GM18907 (cell line): Measurements from ENCODE around the gene ADARB2.
"Not testable (repeated sequence)": the region's sequence is repeated elsewhere in the genome, so short reads cannot be mapped to it uniquely, and the experiment has no call there.

Experiments used
- ATAC-seq: cut with Tn5 transposase; IDR thresholded peaks from one replicate; pipeline ENCODE4 v1.9.1; 2021; ENCODE audit warnings: mild to moderate bottlenecking, moderate library complexity; ENCODE audit not compliant: unreplicated experiment

The ADARB2 gene

DNA sequence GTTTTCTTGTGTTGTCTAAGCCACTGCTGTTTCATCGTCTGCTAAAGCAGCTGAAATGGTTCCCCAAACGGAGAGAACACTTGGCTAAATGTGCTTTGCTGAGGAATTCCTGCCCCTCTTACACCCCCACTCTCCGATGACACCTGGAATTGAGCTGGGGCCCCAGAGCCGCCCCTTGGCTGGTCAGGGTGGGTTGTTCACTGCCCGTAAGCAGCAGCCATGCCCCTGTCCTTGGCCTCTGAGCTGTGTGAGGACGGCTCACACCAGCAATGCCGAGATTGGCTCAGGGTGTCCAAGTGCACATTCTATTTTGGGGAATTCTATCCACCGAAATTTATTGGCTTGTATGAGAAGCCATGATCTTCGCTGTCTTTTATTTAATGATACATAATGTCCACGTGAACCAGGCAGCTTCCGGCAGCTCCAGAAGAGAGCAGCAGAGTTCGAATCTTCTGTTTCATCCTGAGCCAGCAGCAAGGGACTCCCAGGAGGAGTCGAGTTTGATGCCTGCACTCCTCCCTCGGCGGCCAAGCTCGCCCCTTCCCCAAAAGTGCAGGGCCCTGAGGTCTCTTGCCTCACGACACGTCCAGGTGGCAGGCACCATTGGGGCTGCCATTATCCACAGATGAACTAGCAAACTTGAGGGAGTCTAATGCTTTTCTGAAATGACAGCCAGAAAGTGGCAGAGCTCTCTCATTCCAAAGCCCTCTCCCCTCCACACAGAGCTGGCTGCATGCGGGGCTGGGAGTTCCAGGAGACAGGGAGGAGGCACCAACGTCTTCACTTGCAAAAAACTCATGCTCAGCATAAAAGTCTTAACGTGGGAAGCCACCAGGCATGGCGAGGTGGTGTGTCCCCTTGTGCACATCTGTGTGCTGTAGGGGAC, 567.1 kb downstream of the ADARB2 start:
- no peak for ATAC-seq

DNA sequence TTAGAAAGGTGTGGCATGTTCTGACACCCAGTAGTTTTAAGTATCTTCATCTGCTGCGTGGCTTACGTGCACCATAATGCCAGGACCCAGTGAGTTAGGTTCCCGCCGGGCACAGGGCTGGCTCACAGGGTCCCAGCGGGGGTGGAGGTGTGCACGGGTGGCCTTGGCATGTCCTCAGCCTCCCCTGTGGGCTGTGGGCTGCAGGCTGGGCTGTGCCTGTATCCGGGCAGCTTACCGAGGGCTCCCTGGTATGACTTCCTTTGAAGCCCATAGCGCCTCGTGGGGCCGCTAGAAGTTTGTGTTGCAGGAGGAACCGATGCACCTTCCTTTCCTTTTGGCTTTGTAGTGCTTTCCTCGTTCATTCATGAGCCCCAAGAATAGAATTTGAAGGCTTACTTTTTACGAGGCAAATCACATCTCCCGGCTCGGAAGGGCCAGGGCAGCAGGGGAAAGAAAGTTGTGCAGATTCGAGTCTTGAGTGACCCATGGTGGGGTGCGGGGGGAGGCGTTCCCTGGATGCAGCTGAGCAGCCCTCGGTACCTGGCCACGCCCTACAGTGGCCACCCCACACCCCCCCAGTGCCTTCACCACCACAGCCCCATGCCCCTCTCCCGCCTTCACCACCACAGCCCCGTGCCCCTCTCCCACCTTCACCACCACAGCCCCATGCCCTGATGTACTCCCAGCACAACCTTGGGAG, 568.0 kb downstream of the ADARB2 start:
- no peak for ATAC-seq

DNA sequence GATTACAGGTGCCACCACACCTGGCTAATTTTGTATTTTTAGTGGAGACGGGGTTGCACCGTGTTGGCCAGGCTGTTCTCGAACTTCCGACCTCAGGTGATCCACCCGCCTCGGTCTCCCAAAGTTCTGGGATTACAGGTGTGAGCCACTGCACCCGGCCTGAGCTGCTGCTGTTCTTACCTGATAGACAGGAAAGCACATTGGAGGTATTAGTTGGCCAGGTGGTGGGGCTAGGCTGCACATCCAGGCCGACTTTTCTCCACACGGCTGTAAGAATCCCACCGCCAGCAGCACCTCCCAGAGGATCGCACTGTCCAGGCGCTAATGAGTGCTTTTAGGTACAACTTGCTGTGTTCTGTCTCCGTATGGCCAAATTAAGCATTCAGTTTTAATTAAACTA, 568.6 kb downstream of the ADARB2 start:
- ATAC-seq: no peak

- ATAC-seq: no peak
Measured at GRCh38 chr10:1166828-1167275, 570.5 kb downstream of the ADARB2 start.

DNA sequence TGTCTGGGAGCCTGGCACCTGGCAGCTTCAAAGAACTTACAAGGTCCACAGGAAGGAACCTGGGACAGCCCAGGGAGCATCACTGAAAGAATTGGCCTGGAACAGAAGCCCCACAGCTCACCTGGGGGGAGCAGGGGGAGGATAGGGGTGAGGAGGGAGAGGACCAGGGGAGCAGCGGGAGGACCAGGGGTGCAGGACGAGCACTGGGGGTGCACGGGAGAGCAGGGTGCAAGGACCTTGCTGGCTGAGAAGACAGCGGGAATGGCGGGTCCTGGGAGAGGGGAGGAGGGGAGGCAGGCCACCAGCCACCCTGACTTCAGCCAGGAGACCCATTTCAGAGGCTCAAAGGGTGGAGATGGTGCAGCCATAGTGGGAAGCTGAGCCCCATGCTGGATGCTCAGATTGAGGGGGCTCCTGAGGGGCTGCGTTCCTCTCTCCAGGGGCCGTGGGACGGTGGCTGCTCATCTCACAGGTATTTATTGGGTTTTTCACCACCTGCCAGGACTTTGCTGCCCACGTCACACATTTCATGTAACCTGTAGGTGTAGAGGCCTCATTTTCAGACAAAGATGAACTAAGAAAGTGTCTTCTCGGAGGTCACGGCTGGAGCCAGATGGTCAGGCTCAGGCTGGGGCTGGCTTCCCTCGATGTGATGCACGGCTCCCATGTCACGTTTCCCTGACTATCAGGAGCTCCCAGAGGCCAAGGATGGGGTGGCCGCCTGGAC, 571.1 kb downstream of the ADARB2 start:
- no peak for ATAC-seq

DNA sequence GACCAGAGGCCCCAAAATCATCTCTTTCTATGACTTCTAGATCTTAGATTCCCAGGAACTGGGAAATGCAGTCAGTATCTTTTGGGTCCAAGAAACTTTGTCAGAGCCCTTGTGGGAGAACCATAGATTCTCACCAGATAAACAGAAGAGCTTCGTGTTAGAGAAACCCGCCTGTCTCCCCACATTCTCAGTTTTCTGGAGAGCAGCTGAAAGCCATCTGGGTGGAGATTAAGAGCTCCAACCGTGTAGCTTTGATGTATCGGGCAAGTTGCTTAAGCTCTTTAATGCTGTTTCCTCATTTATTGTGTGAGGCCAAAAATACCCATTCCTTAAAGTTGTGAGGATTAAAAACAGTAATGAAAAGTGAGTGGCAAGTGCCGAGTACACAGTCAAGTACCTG, 573.5 kb downstream of the ADARB2 start:
- ATAC-seq: no peak

DNA sequence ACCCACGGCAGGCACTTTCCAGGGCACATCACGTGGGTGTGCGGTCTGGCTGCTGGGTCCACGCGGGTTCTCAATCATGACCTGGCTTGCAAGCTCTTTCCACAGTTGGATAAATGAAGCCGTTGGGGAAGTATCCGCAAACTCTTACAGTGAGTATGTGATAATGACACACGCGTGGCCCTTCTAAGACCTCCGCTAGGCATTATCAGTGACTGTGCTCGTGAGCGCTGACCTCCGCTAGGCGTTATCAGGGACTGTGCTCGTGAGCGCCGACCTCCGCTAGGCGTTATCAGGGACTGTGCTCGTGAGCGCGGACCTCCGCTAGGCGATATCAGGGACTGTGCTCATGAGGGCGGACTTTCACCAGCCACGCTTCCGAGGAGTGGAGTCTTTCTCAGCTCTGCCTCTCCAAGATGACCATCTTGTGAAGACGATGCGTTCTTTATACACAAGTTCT, 574.1 kb downstream of the ADARB2 start:
- ATAC-seq: no peak

GRCh38 chr10:1162481-1163203, 574.7 kb downstream of the ADARB2 start:
- no peak for ATAC-seq

DNA sequence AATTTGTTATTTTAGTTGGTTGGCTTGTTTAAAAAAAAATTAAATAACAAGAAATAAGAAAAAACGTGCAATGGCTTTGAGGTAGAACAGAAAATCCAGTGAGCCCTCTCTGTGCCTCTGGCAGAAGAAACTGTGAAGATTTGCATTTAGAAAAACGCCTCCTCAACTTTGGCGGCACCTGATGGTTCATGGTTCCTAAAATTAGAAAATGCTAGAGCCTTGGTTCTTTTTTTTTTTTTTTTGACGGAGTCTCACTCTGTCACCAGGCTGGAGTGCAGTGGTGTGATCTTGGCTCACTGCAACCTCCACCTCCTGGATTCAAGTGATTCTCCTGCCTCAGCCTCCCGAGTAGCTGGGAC, 576.0 kb downstream of the ADARB2 start:
- ATAC-seq: not testable (repeated sequence)

DNA sequence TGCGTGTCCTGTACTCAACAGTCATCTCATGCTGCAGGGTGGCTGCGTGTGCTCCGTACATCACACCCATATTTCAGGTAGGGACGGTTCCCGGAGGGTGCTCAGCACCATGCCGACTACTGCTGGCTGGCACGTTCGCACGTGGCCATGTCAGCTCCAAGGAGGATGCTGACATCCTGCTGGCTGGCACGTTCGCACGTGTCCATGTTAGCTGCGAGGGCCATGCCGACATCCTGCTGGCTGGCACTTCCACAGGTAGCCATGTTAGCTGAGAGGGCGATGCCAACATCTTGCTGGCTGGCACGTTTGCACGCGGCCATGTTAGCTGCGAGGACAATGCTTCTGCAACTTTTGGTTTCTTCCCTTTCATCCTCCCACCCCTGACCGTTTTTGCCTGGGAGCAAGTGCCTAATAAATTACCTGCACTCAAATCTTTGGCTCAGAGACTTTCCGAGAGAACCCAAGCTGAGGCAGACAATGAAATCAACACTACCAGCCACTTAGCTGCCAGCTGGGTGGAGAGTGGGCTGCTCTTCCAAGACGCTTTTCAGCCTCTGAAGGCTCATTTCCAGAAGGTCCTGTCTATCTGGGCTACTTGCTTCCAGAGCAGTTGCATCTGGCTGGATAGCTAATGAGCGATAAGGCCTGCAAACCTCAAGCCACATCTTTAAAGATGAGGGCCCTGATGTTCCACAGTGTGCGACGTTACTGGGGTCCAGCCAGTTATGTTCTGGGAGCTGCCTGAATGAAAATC, 576.6 kb downstream of the ADARB2 start:
- no peak for ATAC-seq

DNA sequence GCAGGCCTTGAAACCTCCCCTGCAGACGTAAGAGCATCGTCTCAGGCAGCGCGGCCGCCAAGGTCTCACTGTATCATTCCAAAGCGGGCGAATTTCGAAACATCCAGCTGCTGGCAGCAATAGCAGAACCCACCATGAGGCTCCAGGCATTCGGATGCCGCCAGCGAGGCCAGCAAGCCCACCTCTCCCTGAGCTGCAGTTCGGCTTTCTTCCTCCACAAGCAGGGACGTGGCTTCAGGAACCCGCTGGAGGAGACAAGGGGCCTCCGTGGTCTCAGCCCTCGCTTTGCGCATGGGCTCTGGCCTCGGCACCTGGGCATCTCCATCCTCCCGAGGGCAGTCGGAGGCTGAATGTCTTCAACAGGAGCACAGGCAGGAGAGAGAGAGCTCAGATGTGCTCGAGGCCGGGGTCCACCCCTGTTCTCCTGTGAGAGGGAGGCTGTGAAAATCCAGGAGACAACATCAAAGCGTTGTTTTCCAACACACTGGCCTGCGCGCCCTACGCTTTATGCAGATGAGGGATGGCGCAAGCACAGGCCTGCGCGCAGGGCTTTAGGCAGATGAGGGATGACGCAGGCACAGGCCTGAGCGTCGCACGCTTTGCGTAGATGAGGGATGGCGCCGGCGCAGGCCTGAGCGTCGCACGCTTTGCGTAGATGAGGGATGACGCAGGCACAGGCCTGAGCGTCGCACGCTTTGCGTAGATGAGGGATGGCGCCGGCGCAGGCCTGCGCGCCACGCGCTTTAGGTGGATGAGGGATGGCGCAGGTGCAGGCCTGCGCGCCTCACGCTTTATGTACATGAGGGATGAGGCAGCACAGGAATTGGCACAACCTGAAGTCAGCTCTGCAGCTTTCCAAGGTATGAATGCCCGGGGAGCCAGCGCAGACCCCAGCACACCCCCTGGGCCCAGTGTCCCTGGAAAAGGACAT, 577.9 kb downstream of the ADARB2 start:
- ATAC-seq: no peak

DNA sequence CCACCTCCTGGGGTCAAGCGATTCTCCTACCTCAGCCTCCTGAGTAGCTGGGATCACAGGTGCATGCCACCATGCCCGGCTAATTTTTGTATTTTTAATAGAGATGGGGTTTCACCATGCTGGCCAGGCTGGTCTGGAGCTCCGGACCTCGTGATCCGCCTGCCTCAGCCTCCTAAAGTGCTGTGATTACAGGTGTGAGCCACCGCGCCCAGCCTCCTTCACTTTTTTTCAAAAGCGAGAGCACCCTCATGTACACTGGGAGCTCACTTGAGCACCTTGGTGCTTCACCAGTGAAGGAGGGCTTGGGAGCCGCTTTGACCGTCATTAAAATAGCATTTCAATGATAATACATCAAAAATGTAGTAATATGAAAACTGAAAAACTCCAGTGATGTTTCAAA, 578.8 kb downstream of the ADARB2 start:
- not testable (repeated sequence) for ATAC-seq

DNA sequence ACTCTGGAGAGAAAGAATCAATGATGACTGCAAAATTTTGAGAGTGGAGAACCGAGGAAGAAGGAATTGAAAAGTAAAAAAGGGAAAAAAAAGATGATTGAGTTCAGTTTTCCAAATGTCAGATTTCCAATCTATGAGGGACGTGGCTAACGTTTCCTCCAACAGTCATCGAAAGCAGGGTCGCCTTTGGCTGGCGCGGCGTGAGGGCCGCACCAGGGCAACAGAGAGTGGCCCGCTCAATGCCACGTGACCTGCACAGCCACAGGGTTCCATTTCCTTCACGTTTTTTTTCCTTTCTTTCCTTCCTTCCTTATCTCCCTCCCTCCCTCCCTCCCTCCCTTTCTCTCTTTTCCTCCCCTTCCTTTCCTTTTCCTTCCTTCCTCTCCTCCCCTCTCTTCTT, 579.3 kb downstream of the ADARB2 start:
- ATAC-seq: no peak

GRCh38 chr10:1157615-1157933, 579.8 kb downstream of the ADARB2 start:
- ATAC-seq: no peak

GRCh38 chr10:1156921-1157614, 580.3 kb downstream of the ADARB2 start:
- no peak for ATAC-seq

DNA sequence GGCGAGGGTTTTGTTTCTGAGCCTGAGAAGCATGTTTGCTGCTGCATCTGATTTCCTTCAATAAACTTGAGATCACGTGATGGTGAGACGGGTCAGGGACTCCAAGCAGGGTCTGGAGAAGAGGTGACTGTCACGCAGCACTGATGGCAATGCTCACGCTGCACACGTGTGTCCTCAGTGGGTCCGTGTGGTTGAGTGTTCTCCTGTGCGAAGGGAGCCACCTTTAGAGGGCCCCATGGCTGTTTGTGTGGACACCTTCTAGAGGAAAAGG, 580.8 kb downstream of the ADARB2 start:
- ATAC-seq: no peak

GRCh38 chr10:1155791-1156615, 581.3 kb downstream of the ADARB2 start:
- no peak for ATAC-seq
